Activated T-helper 1 cell treated with anti-CD3 and anti-CD28 coated beads, Interleukin-2, amount 50 U/mL, for 16 hours (primary cell): ENCODE results near the gene CCDC88B.
A peak's percentile ranks its signal among the peaks of the same experiment; 100 is the strongest.

Source experiments
- DNase-seq, 2 donors: peaks; one replicate each; pipeline ENCODE4 v3.0.0-alpha.2; 2020; ENCODE audit warnings: low read depth in 1 of 2, low spot score in 1 of 2

Gene CCDC88B, protein sequence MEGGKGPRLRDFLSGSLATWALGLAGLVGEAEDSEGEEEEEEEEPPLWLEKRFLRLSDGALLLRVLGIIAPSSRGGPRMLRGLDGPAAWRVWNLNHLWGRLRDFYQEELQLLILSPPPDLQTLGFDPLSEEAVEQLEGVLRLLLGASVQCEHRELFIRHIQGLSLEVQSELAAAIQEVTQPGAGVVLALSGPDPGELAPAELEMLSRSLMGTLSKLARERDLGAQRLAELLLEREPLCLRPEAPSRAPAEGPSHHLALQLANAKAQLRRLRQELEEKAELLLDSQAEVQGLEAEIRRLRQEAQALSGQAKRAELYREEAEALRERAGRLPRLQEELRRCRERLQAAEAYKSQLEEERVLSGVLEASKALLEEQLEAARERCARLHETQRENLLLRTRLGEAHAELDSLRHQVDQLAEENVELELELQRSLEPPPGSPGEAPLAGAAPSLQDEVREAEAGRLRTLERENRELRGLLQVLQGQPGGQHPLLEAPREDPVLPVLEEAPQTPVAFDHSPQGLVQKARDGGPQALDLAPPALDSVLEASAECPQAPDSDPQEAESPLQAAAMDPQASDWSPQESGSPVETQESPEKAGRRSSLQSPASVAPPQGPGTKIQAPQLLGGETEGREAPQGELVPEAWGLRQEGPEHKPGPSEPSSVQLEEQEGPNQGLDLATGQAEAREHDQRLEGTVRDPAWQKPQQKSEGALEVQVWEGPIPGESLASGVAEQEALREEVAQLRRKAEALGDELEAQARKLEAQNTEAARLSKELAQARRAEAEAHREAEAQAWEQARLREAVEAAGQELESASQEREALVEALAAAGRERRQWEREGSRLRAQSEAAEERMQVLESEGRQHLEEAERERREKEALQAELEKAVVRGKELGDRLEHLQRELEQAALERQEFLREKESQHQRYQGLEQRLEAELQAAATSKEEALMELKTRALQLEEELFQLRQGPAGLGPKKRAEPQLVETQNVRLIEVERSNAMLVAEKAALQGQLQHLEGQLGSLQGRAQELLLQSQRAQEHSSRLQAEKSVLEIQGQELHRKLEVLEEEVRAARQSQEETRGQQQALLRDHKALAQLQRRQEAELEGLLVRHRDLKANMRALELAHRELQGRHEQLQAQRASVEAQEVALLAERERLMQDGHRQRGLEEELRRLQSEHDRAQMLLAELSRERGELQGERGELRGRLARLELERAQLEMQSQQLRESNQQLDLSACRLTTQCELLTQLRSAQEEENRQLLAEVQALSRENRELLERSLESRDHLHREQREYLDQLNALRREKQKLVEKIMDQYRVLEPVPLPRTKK (N-terminal part only)

DNA sequence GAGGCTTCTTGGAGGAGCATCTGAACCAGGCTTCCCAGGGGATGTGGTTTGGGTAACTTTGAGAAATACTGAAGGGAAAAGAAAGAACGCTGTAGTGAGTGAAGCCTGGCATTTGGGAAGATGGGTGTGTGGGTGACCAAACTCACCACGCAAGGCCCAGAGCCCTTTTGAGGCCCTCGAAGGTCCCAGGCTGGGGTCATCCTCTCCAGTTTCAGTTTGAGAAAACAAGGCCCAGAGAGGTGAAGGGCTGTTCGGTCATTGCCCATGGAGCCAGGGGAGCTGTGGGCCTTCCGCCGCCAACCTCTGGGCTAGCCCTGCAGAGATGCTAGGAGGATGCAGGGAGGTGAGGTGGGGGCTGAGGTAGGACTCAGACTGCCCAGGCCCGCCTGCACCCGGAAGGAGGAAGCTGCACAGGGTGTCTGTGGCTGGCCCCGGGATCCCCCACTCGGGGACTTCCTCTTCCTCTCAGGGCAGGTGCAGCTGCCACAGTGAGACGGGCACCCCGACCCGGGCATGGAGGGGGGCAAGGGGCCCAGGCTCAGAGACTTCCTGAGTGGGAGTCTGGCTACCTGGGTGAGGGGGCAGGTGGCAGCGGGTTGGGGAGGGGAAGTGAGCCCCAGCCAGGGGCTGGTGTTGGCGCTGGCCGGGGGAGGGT is at the start of gene CCDC88B:
TSS of gene CCDC88B (plus strand) at position 451 of the 655 bp plus-strand sequence. CDS start at position 514, 63 bp downstream.
- peak; percentile 71 to 79 for DNase-seq

DNA sequence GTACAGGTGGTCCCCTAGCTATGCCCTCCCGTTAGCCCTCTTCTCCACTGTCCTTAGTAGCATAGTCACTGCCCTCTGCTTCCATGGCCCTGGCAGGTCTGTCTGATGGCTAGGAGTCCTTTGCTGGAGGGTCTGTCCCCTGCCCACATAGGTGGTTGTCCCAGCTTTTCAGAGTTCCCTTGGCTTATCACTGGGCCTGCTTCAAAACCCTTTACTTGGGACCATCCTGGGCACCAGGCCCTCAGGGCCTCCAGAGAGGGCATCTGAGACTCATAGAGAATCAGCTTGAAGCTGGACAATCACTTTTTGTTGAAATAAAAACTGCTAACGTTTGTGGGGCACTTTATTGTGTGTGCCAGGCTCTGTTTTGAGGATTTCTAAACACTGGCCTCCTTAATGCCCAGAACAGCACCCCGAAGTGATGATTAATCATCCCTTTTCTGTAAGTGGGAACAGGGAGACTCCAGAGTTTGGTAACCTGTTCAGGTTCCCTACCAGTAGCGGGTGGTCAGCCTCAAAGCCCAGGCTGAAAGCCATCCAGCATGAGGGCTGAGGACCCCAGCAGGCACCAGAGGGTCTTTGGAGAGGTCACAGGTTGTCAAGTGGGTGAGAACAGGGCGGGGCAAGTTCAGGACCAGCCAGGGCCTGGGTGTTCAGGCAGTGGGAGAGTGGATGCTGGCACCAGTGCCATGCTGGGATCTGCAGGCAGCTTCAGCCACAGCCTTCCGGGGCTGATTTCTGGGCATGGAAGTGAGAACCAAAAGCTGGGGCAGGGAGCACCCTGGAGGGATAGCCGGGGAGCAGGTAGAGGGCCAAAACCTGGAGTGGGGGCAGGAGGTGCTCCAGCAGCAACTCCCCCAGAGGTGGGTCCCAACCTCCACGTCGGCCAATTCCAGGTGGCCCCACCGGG is 49.4 kb upstream of the CCDC88B start:
- DNase-seq: no peak

DNA sequence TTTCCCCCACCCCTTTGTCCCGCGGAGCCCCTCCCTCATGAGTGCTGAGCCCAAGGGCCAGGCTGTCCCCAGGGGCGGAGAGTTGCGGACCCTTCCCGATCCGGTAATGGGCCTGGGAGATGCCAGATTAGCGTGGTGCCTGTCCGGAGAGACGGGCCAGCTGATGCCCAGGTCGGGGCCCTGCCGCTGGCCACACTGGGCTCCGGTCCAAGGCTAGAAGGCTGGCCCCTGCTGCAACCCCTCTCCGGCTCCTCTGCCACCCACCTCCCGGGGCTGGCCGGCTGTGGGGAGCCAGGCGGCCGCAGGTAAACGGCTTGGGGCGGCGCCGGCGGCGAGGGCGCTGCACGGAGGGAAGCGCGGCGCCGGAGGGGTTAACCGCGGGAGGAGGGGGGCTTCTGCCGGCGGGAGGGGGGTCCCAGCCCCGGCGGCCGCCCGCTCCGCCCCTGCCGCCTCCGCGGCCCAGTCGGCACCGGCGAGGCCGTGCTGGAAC is 48.7 kb upstream of the CCDC88B start, which contains the start of gene KCNK4:
TSS of gene KCNK4 (plus strand) at position 41 of the 490 bp plus-strand sequence. CDS start 1,717 bp downstream, outside the sequence.
- no peak for DNase-seq

DNA sequence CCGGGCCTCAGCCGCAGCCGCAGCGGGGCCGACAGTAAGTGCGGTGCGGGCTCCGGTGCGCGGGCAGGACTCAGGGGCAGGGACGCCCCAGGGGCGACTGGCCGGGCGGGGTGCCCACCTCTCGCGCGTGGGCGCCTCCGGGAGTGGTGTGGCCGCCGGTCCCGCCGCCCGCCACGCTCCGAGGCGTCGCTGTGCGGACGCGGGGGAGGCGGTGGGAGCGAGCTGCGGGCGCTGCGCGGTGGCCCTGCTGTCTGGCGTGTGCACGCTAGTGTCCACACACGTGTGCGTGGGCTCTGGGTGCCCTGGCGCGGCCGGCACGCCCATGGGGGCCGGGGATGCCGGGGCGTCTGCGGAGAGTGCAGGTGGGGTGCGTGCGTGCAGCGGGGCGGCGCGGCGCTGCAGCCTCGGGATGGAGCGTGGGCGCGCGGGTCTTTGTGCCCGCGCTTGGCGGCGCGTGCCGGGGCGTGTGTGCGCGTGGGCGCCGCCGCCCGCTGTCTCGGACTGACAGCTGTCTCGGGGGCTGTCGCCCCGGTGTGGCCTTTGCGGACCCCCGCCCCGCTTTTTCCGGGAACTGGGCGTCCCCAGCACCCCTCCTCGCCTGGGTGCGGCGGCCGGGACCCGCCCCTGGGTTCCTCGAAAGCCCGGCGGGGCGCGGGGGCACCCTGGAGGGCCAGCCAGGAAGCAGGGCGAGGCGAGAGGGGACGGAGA is 48.1 kb upstream of the CCDC88B start:
- DNase-seq: no peak

DNA sequence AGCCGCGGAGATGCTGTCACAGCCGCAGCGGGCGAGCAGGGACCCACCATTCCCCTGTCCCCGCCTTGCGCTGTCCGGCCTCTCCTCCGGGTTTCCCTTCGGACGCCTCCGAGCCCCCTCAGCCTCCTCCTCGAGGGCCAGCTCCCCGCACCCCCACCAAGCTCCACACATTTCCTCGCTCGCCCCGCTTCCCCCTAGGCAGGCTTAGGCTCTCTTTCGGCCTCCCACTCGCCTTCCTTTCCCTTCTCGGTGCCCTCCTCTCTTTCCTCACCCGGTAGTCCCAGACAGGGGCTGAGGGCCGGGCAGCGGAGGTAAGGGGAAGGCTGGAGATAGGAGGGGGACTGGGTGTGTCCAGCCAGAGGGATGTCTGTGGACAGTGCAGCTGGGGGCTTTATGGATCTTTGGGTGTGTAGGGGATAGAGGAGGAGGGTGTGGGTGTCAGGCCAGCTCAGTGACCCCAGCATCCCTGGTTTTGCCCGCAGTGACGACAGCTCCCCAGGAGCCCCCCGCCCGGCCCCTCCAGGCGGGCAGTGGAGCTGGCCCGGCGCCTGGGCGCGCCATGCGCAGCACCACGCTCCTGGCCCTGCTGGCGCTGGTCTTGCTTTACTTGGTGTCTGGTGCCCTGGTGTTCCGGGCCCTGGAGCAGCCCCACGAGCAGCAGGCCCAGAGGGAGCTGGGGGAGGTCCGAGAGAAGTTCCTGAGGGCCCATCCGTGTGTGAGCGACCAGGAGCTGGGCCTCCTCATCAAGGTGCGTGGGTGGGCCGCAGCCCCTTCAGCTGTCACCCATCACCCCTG is 47.3 kb upstream of the CCDC88B start:
- DNase-seq: no peak

DNA sequence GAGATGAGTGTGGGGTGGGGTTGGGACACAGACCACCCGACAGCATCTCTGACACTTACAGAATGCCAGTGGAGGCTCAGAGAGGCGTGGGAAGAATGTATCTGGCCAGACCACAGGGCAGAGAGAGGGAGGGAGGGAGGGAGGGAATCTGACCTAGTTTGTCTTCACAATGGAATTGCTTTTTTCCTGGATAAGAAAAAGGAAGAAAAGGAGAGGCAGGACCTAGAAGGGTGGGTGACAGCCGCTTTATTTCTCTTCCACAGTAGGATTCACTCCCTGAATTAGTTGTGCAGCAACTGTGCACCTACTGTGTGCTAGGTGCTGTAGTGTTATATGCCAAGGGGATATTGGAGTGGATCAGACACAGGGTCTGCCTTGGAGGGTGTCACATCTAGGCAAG is 45.2 kb upstream of the CCDC88B start:
- no peak for DNase-seq

DNA sequence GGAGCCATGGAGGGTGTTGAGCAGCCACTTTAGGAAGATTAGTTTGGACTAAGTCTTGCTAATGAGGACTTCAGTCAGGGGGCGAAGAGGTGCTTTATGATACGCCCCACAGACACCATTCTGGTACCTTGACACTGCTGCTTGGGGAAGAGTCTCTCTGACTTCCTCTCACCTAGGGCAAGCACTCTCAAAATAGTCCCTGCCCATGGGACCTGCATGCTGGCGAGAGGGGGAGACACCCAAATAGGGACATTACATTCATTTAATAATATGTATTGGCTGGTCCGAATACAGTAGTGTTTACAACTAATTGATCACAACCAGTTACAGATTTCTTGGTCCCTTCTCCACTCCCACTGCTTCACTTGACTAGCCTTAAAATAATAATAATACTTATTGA is 44.2 kb upstream of the CCDC88B start:
- DNase-seq: no peak

DNA sequence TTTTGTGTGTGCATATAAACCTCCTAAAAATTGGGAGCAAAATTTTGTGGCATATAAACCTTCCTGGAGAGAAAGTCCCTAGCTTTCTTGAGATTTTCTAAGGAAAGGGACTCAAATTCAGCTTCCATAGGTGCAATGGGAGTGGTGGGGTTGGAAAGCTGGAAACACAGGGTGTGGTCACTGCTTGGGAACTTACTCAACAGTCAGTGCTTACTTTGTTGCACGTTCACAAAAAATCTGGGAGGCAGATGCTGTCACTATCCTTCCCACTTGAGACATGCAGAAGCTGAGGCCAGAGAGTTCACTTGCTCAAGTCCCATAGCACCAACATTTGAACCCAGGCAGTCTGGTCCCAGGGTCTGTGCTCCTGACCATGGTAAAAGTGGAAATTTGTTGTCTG is 43.8 kb upstream of the CCDC88B start:
- DNase-seq: no peak

DNA sequence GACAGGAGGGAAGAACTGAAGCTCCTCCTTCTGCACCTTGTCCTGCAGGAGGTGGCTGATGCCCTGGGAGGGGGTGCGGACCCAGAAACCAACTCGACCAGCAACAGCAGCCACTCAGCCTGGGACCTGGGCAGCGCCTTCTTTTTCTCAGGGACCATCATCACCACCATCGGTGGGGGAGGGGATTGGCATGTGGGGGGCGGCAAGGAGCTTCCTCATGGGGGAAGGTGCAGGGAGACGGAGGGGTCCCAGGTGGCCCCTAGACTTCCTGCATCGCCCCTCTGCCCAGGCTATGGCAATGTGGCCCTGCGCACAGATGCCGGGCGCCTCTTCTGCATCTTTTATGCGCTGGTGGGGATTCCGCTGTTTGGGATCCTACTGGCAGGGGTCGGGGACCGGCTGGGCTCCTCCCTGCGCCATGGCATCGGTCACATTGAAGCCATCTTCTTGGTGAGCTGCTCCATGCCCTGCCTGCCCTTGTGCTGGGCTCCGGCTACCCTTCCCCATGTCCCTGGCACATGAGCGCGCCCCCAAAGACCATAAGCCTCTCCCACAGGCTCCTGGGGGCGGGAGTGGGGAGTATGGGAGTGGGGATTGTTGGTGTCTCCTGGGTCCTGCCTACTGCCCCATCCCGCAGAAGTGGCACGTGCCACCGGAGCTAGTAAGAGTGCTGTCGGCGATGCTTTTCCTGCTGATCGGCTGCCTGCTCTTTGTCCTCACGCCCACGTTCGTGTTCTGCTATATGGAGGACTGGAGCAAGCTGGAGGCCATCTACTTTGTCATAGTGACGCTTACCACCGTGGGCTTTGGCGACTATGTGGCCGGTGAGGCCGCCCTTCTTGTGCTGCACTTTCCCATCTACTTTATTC is 42.9 kb upstream of the CCDC88B start:
- DNase-seq: no peak

DNA sequence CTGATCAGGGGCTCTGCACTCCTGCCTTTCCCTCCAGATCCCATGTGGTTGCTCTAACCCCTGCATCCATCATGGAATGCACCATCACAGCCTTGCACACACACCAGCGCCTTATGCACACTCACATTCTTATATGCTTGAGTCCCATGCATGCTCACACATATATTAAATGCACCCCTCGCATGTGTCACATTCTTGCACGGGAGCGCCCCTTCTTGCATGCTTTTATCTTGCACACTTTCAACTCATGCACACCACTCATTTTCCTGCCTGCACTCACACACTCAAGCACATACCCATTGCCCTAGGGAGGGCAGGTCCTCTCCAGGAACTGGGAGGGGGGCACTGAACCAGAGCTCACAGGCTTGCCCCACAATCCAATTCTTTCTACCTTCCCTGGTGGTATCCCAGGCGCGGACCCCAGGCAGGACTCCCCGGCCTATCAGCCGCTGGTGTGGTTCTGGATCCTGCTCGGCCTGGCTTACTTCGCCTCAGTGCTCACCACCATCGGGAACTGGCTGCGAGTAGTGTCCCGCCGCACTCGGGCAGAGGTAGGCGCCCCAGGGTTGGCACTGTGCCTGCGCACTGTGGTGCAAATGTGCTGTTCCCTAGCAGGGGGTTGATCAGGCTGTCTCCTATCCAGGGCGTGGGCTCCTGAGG is 42.2 kb upstream of the CCDC88B start:
- DNase-seq: no peak

DNA sequence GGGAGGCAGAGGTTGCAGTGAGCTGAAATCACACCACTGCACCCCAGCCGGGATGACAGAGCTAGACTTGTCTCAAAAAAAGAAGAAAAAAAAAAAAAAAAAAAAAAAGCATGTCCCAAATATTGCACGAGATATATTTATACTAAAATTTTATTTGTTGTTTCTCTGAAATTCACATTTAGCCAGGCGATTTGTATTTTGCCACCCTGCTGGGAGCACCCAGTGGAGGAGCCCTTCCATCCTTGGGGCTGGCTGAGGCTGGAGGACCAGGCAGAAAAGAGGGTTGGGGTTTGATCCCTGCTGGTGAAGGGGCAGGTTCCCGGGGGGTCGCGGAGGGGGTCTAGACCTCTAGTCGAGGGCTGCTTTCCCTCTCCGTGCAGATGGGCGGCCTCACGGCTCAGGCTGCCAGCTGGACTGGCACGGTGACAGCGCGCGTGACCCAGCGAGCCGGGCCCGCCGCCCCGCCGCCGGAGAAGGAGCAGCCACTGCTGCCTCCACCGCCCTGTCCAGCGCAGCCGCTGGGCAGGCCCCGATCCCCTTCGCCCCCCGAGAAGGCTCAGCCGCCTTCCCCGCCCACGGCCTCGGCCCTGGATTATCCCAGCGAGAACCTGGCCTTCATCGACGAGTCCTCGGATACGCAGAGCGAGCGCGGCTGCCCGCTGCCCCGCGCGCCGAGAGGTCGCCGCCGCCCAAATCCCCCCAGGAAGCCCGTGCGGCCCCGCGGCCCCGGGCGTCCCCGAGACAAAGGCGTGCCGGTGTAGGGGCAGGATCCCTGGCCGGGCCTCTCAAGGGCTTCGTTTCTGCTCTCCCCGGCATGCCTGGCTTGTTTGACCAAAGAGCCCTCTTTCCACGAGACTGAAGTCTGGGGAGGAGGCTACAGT is 40.8 kb upstream of the CCDC88B start:
- no peak for DNase-seq

DNA sequence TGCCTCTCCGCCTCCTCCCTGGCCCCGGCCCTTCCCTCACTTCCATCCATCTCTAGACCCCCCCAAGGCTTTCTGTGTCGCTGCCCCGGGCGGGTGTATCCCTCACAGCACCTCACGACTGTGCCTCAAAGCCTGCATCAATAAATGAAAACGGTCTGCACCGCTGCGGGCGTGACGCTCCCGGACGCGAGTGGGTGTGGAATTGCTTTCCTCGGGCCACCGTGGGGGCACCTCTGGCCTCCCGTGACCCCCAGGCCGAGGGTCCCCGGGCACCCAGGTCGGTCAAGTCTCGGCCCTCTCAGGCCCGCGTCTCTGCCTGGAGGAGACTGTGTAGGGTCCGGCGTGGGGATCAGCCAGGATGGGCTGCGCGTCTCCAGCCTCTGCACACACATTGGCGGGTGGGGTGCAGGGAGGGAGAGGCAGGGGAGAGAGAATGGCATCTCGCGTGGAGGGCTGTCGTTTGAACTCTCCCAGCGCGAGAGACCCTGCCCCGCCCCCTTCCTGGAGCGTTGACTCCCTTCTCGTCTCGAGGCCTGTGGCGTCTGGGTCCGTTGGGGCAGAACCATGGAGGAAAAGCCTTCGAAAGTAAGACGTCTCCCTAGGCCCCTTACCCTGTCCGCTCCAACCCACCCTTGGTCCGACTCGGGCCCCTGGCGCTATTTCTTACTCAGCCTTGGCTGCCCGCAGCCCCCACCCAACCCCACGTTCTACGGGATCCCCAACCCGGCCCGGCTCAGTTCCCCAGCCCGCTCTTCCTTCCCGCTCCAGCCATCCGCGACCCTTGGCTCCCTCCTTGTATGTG is 40.0 kb upstream of the CCDC88B start, which contains the start of gene CATSPERZ:
TSS of gene CATSPERZ (plus strand) at position 512 of the 802 bp plus-strand sequence. CDS start at position 565, 53 bp downstream.
- no peak for DNase-seq

DNA sequence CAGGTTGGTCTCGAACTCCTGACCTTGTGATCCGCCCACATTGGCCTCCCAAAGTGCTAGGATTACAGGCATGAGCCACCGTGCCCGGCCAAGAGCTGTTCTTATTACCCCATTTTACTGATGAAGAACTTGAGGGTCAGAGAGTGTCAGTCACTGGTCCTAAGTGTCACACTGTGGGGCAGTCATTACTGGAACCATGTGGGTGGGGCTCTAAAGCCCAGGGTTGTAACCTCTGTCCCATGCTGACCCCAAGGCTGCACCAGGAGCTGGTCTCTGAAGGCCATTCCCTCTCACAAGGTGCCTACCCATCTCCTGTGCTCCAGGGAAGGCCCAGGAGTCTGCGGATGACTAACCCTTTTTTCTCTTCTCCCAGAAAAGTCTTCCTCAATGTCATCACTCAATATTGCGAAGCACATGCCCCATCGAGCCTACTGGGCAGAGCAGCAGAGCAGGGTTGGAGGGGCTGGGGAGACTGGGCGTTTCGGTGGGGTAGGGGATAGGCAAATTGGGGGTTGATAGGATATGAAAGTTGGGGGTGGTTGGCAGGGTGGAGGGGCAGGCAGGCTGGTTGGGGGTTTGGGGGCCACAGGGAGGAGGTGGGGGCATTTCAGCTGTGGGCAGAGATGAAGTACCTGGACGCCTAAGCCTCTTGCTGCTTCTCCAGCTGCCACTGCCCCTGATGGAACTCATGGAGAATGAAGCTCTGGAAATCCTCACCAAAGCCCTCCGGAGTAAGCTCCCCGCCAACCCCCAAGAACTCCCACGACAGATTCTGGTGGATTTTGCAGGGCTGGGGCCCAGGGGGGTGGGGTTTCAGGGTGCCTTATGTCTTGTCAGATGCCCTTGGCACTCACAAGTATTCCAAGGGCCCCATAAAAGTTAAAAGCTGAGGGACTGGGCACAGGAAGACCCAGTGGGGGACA is 36.6 kb upstream of the CCDC88B start:
- no peak for DNase-seq

DNA sequence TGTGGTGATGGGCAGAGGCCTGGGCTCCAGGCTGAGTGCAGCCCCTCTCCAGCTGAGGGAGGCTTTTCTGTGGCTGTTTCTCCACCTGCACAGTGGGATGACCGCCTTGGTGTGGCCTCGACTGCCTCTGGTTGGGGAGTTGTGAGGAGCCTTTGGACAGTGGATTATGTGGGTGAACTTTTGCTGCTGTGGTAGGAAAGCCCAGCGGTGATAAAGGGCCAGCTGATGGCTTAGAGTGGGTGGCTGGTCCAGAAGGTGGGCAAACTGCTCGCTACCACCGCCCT is 36.0 kb upstream of the CCDC88B start:
- DNase-seq: no peak
